Measurements from ENCODE around the gene SND1. TPM values are rescaled to one million over a fixed set of nuclear protein-coding genes. Genes with fewer than 3 reads are reported as not detected.

The SND1 gene
- total and polyA plus RNA-seq, 5 experiments from 2014 or later: 80.1 to 105 (median 86.0) TPM

DNA sequence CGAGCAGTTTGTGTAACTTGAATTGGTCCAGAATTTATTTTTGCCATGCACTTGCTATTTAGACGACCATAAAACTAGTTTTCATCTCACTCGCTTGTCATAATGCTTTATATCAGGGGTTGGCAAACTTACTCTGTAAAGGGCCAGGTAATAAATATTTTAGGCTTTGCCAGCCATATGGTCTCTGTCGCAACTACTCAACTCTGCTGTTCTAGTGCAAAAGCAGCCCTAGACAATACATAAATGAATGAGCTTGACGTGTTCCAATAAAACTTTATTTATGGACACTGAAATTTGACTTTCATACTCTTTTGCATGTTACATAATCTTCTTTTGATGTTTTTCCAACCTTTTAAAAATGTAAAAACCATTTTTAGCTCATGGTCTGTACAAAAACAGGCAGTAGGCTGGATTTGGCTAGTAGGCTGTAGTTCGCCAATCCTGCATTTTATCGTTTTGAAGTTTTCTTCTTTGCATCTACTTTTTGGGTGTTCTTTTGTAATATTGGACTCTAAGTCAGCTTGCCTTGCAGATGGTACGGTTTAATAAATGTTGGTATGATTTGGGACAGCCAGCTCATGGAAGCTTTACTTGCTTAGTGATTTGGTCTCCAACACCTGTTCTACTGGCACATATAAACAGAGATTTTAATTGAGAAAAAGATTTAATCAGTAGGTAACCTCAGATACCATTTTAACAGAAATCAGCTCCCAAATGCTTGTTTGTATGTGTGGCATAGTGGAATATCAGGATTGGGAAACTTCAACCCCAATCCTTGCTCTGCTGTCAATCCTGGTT lies 25.6 kb downstream of the SND1 start:
- Mint-ChIP-seq H3K27me3 (no peaks in the 10 kb centered on the region), H3K9me3 (peaks cover 9 to 29% (median 12%) of the 10 kb centered on the region in 9 donors), H3K27ac (no peak overlapping the region), H3K4me1 (peaks cover 14 to 30% (median 20%) of the 10 kb centered on the region in 4 donors), H3K36me3 (peaks cover 34 to 73% (median 60%) of the 10 kb centered on the region in 3 donors), H3K4me3 (no peak overlapping the region)
- ATAC-seq (no peak), DNase-seq (no peak)
- POLR2A ChIA-PET: no interaction called here

DNA sequence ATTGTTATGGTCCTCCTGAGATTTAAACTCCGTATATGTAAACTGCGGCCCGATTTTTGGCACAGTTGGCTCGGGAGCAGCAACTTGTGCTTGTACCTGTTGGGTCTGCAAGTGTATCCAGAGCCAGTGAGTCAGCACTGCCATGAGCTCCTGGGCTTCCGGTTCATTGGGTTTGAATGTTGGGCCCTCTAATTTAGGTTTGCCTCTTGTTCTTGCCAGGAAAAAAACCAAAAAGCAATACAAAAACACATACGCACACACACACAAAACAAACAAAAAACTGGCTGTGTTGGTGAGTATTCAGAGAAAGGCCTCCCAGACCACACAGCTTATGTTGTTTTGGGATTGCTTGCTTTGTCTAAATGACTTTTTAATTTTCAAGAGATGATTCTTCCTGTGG lies 26.3 kb downstream of the SND1 start:
- Mint-ChIP-seq H3K4me1 (peaks cover 17 to 37% (median 25%) of the 10 kb centered on the region in 4 donors), H3K27ac (no peak overlapping the region), H3K4me3 (no peak overlapping the region), H3K27me3 (no peaks in the 10 kb centered on the region), H3K36me3 (peaks cover 34 to 72% (median 60%) of the 10 kb centered on the region in 3 donors), H3K9me3 (peaks cover 9 to 29% (median 12%) of the 10 kb centered on the region in 9 donors)
- POLR2A ChIA-PET: no interaction called here
- no peak for ATAC-seq
- no peak for DNase-seq

DNA sequence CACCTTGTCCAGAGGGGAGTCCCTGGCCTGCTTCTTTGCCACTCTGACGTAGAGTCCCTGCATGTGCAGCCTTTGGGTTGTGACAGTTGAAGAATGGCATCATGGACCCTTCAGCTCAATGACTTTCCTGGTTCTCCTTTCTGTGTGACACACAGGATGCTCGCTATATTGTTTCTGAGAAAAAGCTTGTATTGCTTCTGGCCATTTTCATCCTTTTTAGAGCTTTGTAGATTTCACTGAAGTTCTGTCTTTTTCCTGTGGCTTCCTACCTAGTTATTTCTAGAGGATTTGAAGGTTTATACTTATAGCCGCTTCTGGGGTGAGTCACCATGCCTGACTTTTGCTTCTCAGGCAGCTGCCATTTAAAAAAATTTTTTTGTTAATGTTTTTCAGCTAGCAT lies 27.0 kb downstream of the SND1 start:
- Mint-ChIP-seq H3K9me3 (peaks cover 9 to 29% (median 12%) of the 10 kb centered on the region in 9 donors), H3K36me3 (peaks cover 34 to 67% (median 60%) of the 10 kb centered on the region in 3 donors), H3K4me1 (peaks cover 18 to 39% (median 29%) of the 10 kb centered on the region in 4 donors), H3K27ac (peak overlapping the region in 1 of 10 donors; percentile 53), H3K4me3 (no peak overlapping the region), H3K27me3 (no peaks in the 10 kb centered on the region)
- no peak for ATAC-seq
- POLR2A ChIA-PET: no interaction called here
- no peak for DNase-seq

- Mint-ChIP-seq H3K36me3 (peaks cover 26 to 57% (median 51%) of the 10 kb centered on the region in 3 donors), H3K9me3 (peaks cover 9 to 29% (median 12%) of the 10 kb centered on the region in 9 donors), H3K4me1 (peaks cover 26 to 49% (median 41%) of the 10 kb centered on the region in 4 donors), H3K27ac (no peak overlapping the region), H3K27me3 (no peaks in the 10 kb centered on the region), H3K4me3 (peak overlapping the region in 1 of 10 donors; percentile 22)
- no peak for ATAC-seq
- POLR2A ChIA-PET: no interaction called here
- DNase-seq: no peak
Measured at GRCh38 chr7:127680983-127681382, 29.0 kb downstream of the SND1 start.

DNA sequence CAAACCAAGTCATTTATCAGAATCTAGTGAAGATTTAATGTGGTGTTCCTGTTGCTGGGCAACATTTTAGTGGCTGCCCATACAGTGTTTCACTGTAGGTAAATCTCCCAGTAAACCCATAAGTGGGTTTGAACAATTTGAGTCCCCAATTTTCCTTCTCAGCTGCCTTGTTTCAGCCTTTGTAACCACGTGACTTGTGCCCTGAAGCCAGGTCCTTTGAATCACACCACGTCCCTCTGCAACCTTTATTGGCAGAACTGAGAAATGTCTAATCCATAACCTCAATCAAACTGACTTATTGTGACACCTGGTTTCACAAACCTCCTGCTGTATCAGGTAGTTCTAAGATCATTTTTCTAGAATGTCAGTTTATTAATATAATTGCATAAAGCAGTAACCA lies 30.1 kb downstream of the SND1 start:
- Mint-ChIP-seq H3K4me3 (no peak overlapping the region), H3K27ac (no peak overlapping the region), H3K27me3 (no peaks in the 10 kb centered on the region), H3K4me1 (peaks cover 26 to 46% (median 40%) of the 10 kb centered on the region in 4 donors), H3K36me3 (peaks cover 23 to 58% (median 46%) of the 10 kb centered on the region in 3 donors), H3K9me3 (peaks cover 9 to 29% (median 12%) of the 10 kb centered on the region in 9 donors)
- POLR2A ChIA-PET: interaction anchor here (0.6 kb wide), 1 partner anchor 254 kb away, joined by 3 read pairs; no protein-coding TSS in a partner anchor
- ATAC-seq (no peak), DNase-seq (no peak)

DNA sequence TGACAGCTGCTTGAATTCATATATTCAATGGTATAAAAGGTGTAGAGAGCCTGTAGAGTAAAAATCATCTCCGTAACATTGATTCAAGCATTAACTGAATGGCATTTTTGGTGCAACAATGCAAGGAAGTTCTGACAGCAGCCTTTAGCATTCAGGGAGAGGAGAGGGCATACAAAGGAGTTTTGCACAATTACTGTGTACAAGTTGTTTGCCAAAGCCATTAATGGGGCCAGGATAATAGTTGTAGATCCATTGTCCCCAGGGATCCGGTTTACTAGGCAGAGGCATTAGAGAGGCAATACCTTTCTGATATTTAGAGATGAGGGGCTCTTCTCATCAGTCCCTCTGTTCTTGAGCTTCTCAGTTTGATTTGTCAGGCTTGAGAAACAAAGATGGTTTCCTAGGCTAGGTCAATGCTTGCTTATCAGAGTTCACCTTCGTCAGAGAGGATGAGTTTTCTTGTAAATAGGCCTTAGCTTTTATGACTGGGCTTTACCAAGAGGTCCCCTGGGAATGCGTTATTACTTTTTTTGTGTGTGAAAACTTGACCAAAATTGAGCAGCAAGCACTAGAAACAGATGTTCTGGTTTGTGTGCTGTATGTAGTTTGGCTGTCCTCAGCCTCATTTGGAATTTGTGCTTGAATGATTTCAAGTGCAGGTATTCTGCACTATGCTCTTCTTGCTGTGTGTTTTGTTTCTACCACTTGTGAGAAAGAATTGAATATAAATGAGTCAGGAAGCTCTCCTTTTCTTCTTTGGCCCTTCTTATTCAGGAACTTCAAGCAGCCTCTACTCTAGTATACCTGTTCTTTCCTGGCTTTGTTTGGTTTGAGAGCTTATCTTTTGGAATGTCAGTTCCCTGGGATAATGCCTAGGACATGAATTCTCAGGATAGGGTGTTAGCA lies 32.0 kb downstream of the SND1 start:
- POLR2A ChIA-PET: no interaction called here
- Mint-ChIP-seq H3K27ac (peak overlapping the region in 2 of 10 donors; percentile 30 to 33), H3K9me3 (peaks cover 8 to 20% (median 11%) of the 10 kb centered on the region in 9 donors), H3K4me1 (peaks cover 28 to 46% (median 39%) of the 10 kb centered on the region in 4 donors), H3K36me3 (peaks cover 20 to 53% (median 30%) of the 10 kb centered on the region in 3 donors), H3K27me3 (no peaks in the 10 kb centered on the region), H3K4me3 (no peak overlapping the region)
- ATAC-seq (no peak), DNase-seq (no peak)

- Mint-ChIP-seq H3K36me3 (peaks cover 0 to 63% (median 18%) of the 10 kb centered on the region in 3 donors), H3K27ac (no peak overlapping the region)
- POLR2A ChIA-PET: no interaction called here
Measured at GRCh38 chr7:127689194-127689772, 37.3 kb downstream of the SND1 start.

DNA sequence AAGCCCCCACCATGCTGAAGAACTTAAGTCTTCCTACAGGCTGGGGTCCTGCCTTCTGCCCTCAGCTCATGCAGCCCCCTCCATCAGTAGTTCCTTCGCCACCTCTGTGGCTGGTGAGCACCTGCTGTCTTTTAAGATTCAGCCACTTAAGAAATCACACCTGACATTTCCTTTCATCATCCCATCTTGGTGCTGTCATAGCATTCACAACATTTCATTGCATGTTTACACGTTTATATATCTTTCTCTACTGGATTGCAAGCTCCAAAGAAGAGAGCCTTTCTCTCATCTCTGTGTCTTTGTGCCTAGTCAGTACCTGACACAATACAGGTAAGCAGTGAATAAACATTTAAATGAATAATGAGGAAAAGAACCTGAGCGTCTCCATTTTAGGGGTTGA lies 38.3 kb downstream of the SND1 start:
- ATAC-seq (no peak), DNase-seq (no peak)
- peak overlapping the region in 3 of 10 donors; percentile 3 to 47 (median 16) for H3K27ac Mint-ChIP-seq
- POLR2A ChIA-PET: no interaction called here
- no peak overlapping the region for H3K4me3 Mint-ChIP-seq
- H3K36me3 Mint-ChIP-seq: peaks cover 0 to 74% (median 24%) of the 10 kb centered on the region in 3 donors
- peaks cover 9 to 29% (median 14%) of the 10 kb centered on the region in 4 donors for H3K4me1 Mint-ChIP-seq
- H3K27me3 Mint-ChIP-seq: no peaks in the 10 kb centered on the region
- no peaks in the 10 kb centered on the region for H3K9me3 Mint-ChIP-seq

More at GRCh38 chr7:127689194-127689772, 37.3 kb downstream of the SND1 start:
- H3K4me1 Mint-ChIP-seq: peaks cover 17 to 30% (median 24%) of the 10 kb centered on the region in 4 donors
- H3K27me3 Mint-ChIP-seq: no peaks in the 10 kb centered on the region
- no peaks in the 10 kb centered on the region for H3K9me3 Mint-ChIP-seq
- H3K4me3 Mint-ChIP-seq: no peak overlapping the region
- no peak for DNase-seq
- ATAC-seq: no peak

GRCh38 chr7:127690806-127691205 lies 38.8 kb downstream of the SND1 start:
- Mint-ChIP-seq H3K4me3 (no peak overlapping the region), H3K27ac (no peak overlapping the region), H3K4me1 (peaks cover 5 to 25% (median 10%) of the 10 kb centered on the region in 4 donors), H3K27me3 (no peaks in the 10 kb centered on the region), H3K36me3 (peaks cover 0 to 77% (median 28%) of the 10 kb centered on the region in 3 donors), H3K9me3 (no peaks in the 10 kb centered on the region)
- DNase-seq (no peak), ATAC-seq (no peak)
- POLR2A ChIA-PET: no interaction called here

DNA sequence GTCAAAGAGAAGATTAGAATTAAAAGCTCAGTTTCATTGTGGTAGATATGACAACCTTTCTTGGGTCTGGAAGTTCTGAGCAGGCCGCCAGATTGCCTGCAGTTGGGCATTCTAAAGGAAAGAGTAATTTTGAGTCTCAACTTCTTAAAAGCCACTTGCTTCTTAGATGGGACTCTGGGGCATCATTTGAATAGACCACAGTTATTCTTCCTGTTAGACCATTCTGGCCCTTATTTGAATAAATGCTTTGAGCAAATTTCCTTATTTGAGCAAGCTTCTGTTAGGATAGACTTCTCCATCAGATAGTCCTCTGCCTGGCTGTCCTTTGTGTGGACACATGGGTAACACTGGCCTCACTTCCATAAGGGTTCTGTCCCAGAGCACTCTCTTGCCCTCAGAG lies 40.2 kb downstream of the SND1 start:
- Mint-ChIP-seq H3K36me3 (peaks cover 0 to 74% (median 26%) of the 10 kb centered on the region in 3 donors), H3K27me3 (no peaks in the 10 kb centered on the region), H3K4me3 (no peak overlapping the region), H3K4me1 (peaks cover 3 to 25% (median 10%) of the 10 kb centered on the region in 4 donors), H3K9me3 (no peaks in the 10 kb centered on the region), H3K27ac (peak overlapping the region in 1 of 10 donors; percentile 44)
- DNase-seq (no peak), ATAC-seq (no peak)
- POLR2A ChIA-PET: no interaction called here

- Mint-ChIP-seq H3K4me3 (no peak overlapping the region), H3K4me1 (peaks cover 0 to 8% (median 2%) of the 10 kb centered on the region in 4 donors), H3K27ac (peak overlapping the region in 4 of 10 donors; percentile 7 to 58 (median 28)), H3K9me3 (no peaks in the 10 kb centered on the region), H3K27me3 (no peaks in the 10 kb centered on the region), H3K36me3 (peaks cover 5 to 96% (median 31%) of the 10 kb centered on the region in 3 donors)
- POLR2A ChIA-PET: no interaction called here
- DNase-seq (no peak), ATAC-seq (no peak)
Measured at GRCh38 chr7:127699853-127700252, 47.9 kb downstream of the SND1 start.

- no peak for DNase-seq
- H3K36me3 Mint-ChIP-seq: peaks cover 5 to 95% (median 28%) of the 10 kb centered on the region in 3 donors
- H3K4me3 Mint-ChIP-seq: no peak overlapping the region
- no peak overlapping the region for H3K27ac Mint-ChIP-seq
- H3K9me3 Mint-ChIP-seq: no peaks in the 10 kb centered on the region
- no peaks in the 10 kb centered on the region for H3K27me3 Mint-ChIP-seq
- no peak for ATAC-seq
- POLR2A ChIA-PET: no interaction called here
- peaks cover 0 to 6% (median 0%) of the 10 kb centered on the region in 4 donors for H3K4me1 Mint-ChIP-seq
Measured at GRCh38 chr7:127702052-127702652, 50.2 kb downstream of the SND1 start.

All from naive thymus-derived CD8-positive, alpha-beta T cell (primary cell).